Retinal pigment epithelial cell (primary cell): ENCODE results near the gene PLXDC1.

Experiments used
- DNase-seq: peaks from one replicate; pipeline ENCODE4 v3.0.0-alpha.2; 2010; ENCODE audit warnings: low read depth
- H3K4me3 ChIP-seq: 2 replicates; pipeline ENCODE4 v1.5.1; 2011; ENCODE audit warnings: mild to moderate bottlenecking, low read length, control low read depth, moderate library complexity
- CTCF ChIP-seq: conservative IDR thresholded peaks from 2 replicates; pipeline ENCODE4 v1.5.1; 2011; ENCODE audit warnings: low read depth, low read length, control low read depth, inconsistent platforms

The PLXDC1 gene

GRCh38 chr17:39192901-39193300, 41.5 kb upstream of the PLXDC1 start:
- no peak for TF ChIP-seq CTCF
- no peak overlapping the region for H3K4me3 ChIP-seq

GRCh38 chr17:39191750-39192510, 40.5 kb upstream of the PLXDC1 start:
- H3K4me3 ChIP-seq: no peak overlapping the region
- no peak for TF ChIP-seq CTCF
- DNase-seq: no peak

More at GRCh38 chr17:39192901-39193300, 41.5 kb upstream of the PLXDC1 start:
- no peak for DNase-seq

GRCh38 chr17:39187152-39187830, 35.9 kb upstream of the PLXDC1 start:
- no peak for TF ChIP-seq CTCF
- DNase-seq: no peak
- no peak overlapping the region for H3K4me3 ChIP-seq

- DNase-seq: no peak
- no peak for TF ChIP-seq CTCF
- H3K4me3 ChIP-seq: no peak overlapping the region
Observed at GRCh38 chr17:39186481-39187002, 35.1 kb upstream of the PLXDC1 start.

- DNase-seq: no peak
- no peak overlapping the region for H3K4me3 ChIP-seq
- no peak for TF ChIP-seq CTCF
Observed at GRCh38 chr17:39183720-39184119, 32.3 kb upstream of the PLXDC1 start.

- DNase-seq: no peak
- no peak overlapping the region for H3K4me3 ChIP-seq
- no peak for TF ChIP-seq CTCF
Observed at GRCh38 chr17:39183045-39183444, 31.6 kb upstream of the PLXDC1 start.
